ENCODE results near the gene ACOT7.
"Not testable (repeated sequence)": the region's sequence is repeated elsewhere in the genome, so short reads cannot be mapped to it uniquely, and the experiment has no call there.

Gene ACOT7

GRCh38 chr1:6219641-6220040 lies 173.9 kb downstream of the ACOT7 start:
- DNase-seq, result not testable (repeated sequence)

- no peak for DNase-seq
These were observed 175.0 kb downstream of the ACOT7 start for GRCh38 chr1:6218375-6219164.

All from bone marrow (tissue), 2 donors.